WTC11 (cell line): Measurements from ENCODE around the gene MRPL33.

Experiments used
- ATF2 ChIP-seq: sonication (generic); formaldehyde crosslinking; IDR thresholded peaks from 2 replicates; pipeline ENCODE4 v1.8.1; 2022; ENCODE audit warnings: low read depth, missing genetic modification reagents, borderline replicate concordance
- CTCF ChIP-seq: fragments of 200-600 bp; IDR thresholded peaks from 2 replicates; pipeline ENCODE4 v1.8.0; 2022; ENCODE audit warnings: antibody characterized with exemption
- KAT7 ChIP-seq: sonication (generic); formaldehyde crosslinking; IDR thresholded peaks from 2 replicates; pipeline ENCODE4 v1.8.1; 2023; ENCODE audit warnings: missing genetic modification reagents, mild to moderate bottlenecking, borderline replicate concordance
- MAX ChIP-seq: sonication (generic); formaldehyde crosslinking; IDR thresholded peaks from 2 replicates; pipeline ENCODE4 v1.8.0; 2022; ENCODE audit warnings: mild to moderate bottlenecking, missing genetic modification reagents

GRCh38 chr2:27727257-27727656 lies 44.3 kb upstream of the MRPL33 start:
- TF ChIP-seq CTCF (no peak), MAX (CRISPR knock-in tag) (no peak), KAT7 (CRISPR knock-in tag) (no peak), ATF2 (CRISPR knock-in tag) (no peak)
